ENCODE measurements around the gene CCDC170. TPM values are rescaled to one million over a fixed set of nuclear protein-coding genes. Genes with fewer than 3 reads are reported as not detected.

The CCDC170 gene
- total and polyA plus RNA-seq, 2 donors (not counting 1 experiment from before 2014, with no cell fraction given), result 0.76 to 0.83 TPM

GRCh38 chr6:151461673-151462072 is 32.1 kb upstream of the CCDC170 start:
- H2AFZ ChIP-seq (ENCODE audit: low read length), result no peak overlapping the region
- no peak overlapping the region for H3K4me2 ChIP-seq (ENCODE audit: extremely low read depth, insufficient read depth, low read length)
- no peak for TF ChIP-seq EZH2 (IDR thresholded peaks at IDR 0.05; ENCODE audit: low read length, missing control alignments)
- TF ChIP-seq CTCF (conservative IDR thresholded peaks at IDR 0.05 in 1 of 2, IDR thresholded peaks at IDR 0.05 in 1 of 2; ENCODE audit: low read depth in 1 of 2, low read length in 2 of 2), result no peak
- peaks cover 3% of the 10 kb centered on the region for H3K79me2 ChIP-seq (ENCODE audit: control insufficient read depth, insufficient read depth, low read length)
- H4K20me1 ChIP-seq (ENCODE audit: control insufficient read depth, extremely low read depth, insufficient read depth, low read length), result no peaks in the 10 kb centered on the region
- peaks cover 3% of the 10 kb centered on the region for H3K36me3 ChIP-seq (ENCODE audit: control insufficient read depth, insufficient read depth, low read length)
- H3K9ac ChIP-seq (ENCODE audit: insufficient read depth, low read length), result no peak overlapping the region
- H3K27ac ChIP-seq (ENCODE audit: insufficient read depth, low read length), result no peak overlapping the region
- no peaks in the 10 kb centered on the region for H3K27me3 ChIP-seq (ENCODE audit: control insufficient read depth, insufficient read depth, low read length)
- H3K9me3 ChIP-seq (ENCODE audit: control insufficient read depth, insufficient read depth, low read depth, low read length), result no peaks in the 10 kb centered on the region
- no peak for DNase-seq (ENCODE audit: low read depth in 2 of 2)
- no peaks in the 10 kb centered on the region for H3K4me1 ChIP-seq (ENCODE audit: control insufficient read depth, extremely low read depth, insufficient read depth, low read length)
- no peak overlapping the region for H3K4me3 ChIP-seq (replicated peaks in 1 of 4; ENCODE audit: control extremely low read depth in 1 of 4, insufficient read depth in 1 of 4, low read depth in 3 of 4, low read length in 4 of 4)

- TF ChIP-seq EZH2 (IDR thresholded peaks at IDR 0.05; ENCODE audit: low read length, missing control alignments) (no peak), CTCF (conservative IDR thresholded peaks at IDR 0.05 in 1 of 2, IDR thresholded peaks at IDR 0.05 in 1 of 2; ENCODE audit: low read depth in 1 of 2, low read length in 2 of 2) (no peak)
Measured at GRCh38 chr6:151464702-151465101, 29.1 kb upstream of the CCDC170 start.

GRCh38 chr6:151475653-151476523 is 17.9 kb upstream of the CCDC170 start:
- peak overlapping the region in 1 of 4 experiments; percentile 22 for H3K4me3 ChIP-seq (replicated peaks in 1 of 4; ENCODE audit: control extremely low read depth in 1 of 4, insufficient read depth in 1 of 4, low read depth in 3 of 4, low read length in 4 of 4)
- H3K4me1 ChIP-seq (ENCODE audit: control insufficient read depth, extremely low read depth, insufficient read depth, low read length), result no peaks in the 10 kb centered on the region
- H3K4me2 ChIP-seq (ENCODE audit: extremely low read depth, insufficient read depth, low read length), result peak overlapping the region; percentile 6
- no peaks in the 10 kb centered on the region for H3K27me3 ChIP-seq (ENCODE audit: control insufficient read depth, insufficient read depth, low read length)
- TF ChIP-seq CTCF (conservative IDR thresholded peaks at IDR 0.05 in 1 of 2, IDR thresholded peaks at IDR 0.05 in 1 of 2; ENCODE audit: low read depth in 1 of 2, low read length in 2 of 2) (peak; percentile 69 to 76), EZH2 (IDR thresholded peaks at IDR 0.05; ENCODE audit: low read length, missing control alignments) (no peak)
- H3K79me2 ChIP-seq (ENCODE audit: control insufficient read depth, insufficient read depth, low read length), result no peaks in the 10 kb centered on the region
- peak; percentile 39 to 70 for DNase-seq (ENCODE audit: low read depth in 2 of 2)
- H3K36me3 ChIP-seq (ENCODE audit: control insufficient read depth, insufficient read depth, low read length), result no peaks in the 10 kb centered on the region
- H3K9ac ChIP-seq (ENCODE audit: insufficient read depth, low read length), result no peak overlapping the region
- no peaks in the 10 kb centered on the region for H4K20me1 ChIP-seq (ENCODE audit: control insufficient read depth, extremely low read depth, insufficient read depth, low read length)
- no peak overlapping the region for H3K27ac ChIP-seq (ENCODE audit: insufficient read depth, low read length)
- no peaks in the 10 kb centered on the region for H3K9me3 ChIP-seq (ENCODE audit: control insufficient read depth, insufficient read depth, low read depth, low read length)
- H2AFZ ChIP-seq (ENCODE audit: low read length), result peak overlapping the region; percentile 60

More at GRCh38 chr6:151464702-151465101, 29.1 kb upstream of the CCDC170 start:
- no peak overlapping the region for H3K4me3 ChIP-seq (replicated peaks in 1 of 4; ENCODE audit: control extremely low read depth in 1 of 4, insufficient read depth in 1 of 4, low read depth in 3 of 4, low read length in 4 of 4)
- H3K9ac ChIP-seq (ENCODE audit: insufficient read depth, low read length), result no peak overlapping the region
- no peaks in the 10 kb centered on the region for H4K20me1 ChIP-seq (ENCODE audit: control insufficient read depth, extremely low read depth, insufficient read depth, low read length)
- no peak for DNase-seq (ENCODE audit: low read depth in 2 of 2)
- H3K4me2 ChIP-seq (ENCODE audit: extremely low read depth, insufficient read depth, low read length), result no peak overlapping the region
- H3K79me2 ChIP-seq (ENCODE audit: control insufficient read depth, insufficient read depth, low read length), result no peaks in the 10 kb centered on the region
- H3K27me3 ChIP-seq (ENCODE audit: control insufficient read depth, insufficient read depth, low read length), result no peaks in the 10 kb centered on the region
- no peak overlapping the region for H2AFZ ChIP-seq (ENCODE audit: low read length)
- no peaks in the 10 kb centered on the region for H3K9me3 ChIP-seq (ENCODE audit: control insufficient read depth, insufficient read depth, low read depth, low read length)
- no peaks in the 10 kb centered on the region for H3K4me1 ChIP-seq (ENCODE audit: control insufficient read depth, extremely low read depth, insufficient read depth, low read length)
- H3K36me3 ChIP-seq (ENCODE audit: control insufficient read depth, insufficient read depth, low read length), result peaks cover 1% of the 10 kb centered on the region
- H3K27ac ChIP-seq (ENCODE audit: insufficient read depth, low read length), result no peak overlapping the region
